ENCODE measurements around the gene ZMYND8. TPM values are rescaled to one million over a fixed set of nuclear protein-coding genes. Genes with fewer than 3 reads are reported as not detected.
A peak's percentile ranks its signal among the peaks of the same experiment; 100 is the strongest.
"Not testable (repeated sequence)": the region's sequence is repeated elsewhere in the genome, so short reads cannot be mapped to it uniquely, and the experiment has no call there.

The ZMYND8 gene
- 14.8 and 20.3 TPM in 2 replicates for total RNA-seq

- DNase-seq (ENCODE audit: low read depth), result peak; percentile 96
- no peak for TF ChIP-seq CTCF (IDR thresholded peaks at IDR 0.05; ENCODE audit: insufficient read depth, low read depth, low read length)
- H3K4me3 ChIP-seq (ENCODE audit: low read depth, low read length), result peak within 1 kb of the TSS; percentile 64
Observed at GRCh38 chr20:47356526-47357295, at the start of gene ZMYND8. Gene ZMYND8, minus strand, starts transcription at chr20:47356699. Its CDS starts 29 bp downstream, at chr20:47356670.

GRCh38 chr20:47405775-47406325 lies 49.4 kb upstream of the ZMYND8 start:
- no peak for DNase-seq (ENCODE audit: low read depth)
- no peak for TF ChIP-seq CTCF (IDR thresholded peaks at IDR 0.05; ENCODE audit: insufficient read depth, low read depth, low read length)
- no peak overlapping the region for H3K4me3 ChIP-seq (ENCODE audit: low read depth, low read length)

- DNase-seq (ENCODE audit: low read depth), result no peak
- TF ChIP-seq CTCF (IDR thresholded peaks at IDR 0.05; ENCODE audit: insufficient read depth, low read depth, low read length), result no peak
- no peak overlapping the region for H3K4me3 ChIP-seq (ENCODE audit: low read depth, low read length)
Observed at GRCh38 chr20:47400685-47401084, 44.2 kb upstream of the ZMYND8 start.

GRCh38 chr20:47397652-47398301 lies 41.3 kb upstream of the ZMYND8 start:
- no peak for TF ChIP-seq CTCF (IDR thresholded peaks at IDR 0.05; ENCODE audit: insufficient read depth, low read depth, low read length)
- H3K4me3 ChIP-seq (ENCODE audit: low read depth, low read length), result no peak overlapping the region
- no peak for DNase-seq (ENCODE audit: low read depth)

GRCh38 chr20:47396762-47397476 lies 40.4 kb upstream of the ZMYND8 start:
- TF ChIP-seq CTCF (IDR thresholded peaks at IDR 0.05; ENCODE audit: insufficient read depth, low read depth, low read length), result no peak
- no peak for DNase-seq (ENCODE audit: low read depth)
- no peak overlapping the region for H3K4me3 ChIP-seq (ENCODE audit: low read depth, low read length)

- not testable (repeated sequence) for DNase-seq (ENCODE audit: low read depth); H3K4me3 ChIP-seq (ENCODE audit: low read depth, low read length)
Observed at GRCh38 chr20:47393796-47394514, 37.5 kb upstream of the ZMYND8 start.

Measured in fibroblast of villous mesenchyme (primary cell).